ENCODE measurements around the gene MRPL17. TPM values are rescaled to one million over a fixed set of nuclear protein-coding genes. Genes with fewer than 3 reads are reported as not detected.
"Not testable (repeated sequence)": the region's sequence is repeated elsewhere in the genome, so short reads cannot be mapped to it uniquely, and the experiment has no call there.

Gene MRPL17
- polyA plus RNA-seq, 1 donor (not counting 4 experiments of a cell fraction or from before 2014, with no cell fraction given) = 96.3 TPM

GRCh38 chr11:6703247-6704063, 20.3 kb upstream of the MRPL17 start:
- Histone ChIP-seq H3K79me2 (ENCODE audit: control insufficient read depth, insufficient read depth, low read length) (no peaks in the 10 kb centered on the region), H2AFZ (ENCODE audit: control insufficient read depth, low read length) (no peak overlapping the region), H3K4me3 (ENCODE audit: control insufficient read depth in 2 of 3, extremely low read depth in 1 of 3, insufficient read depth in 2 of 3, low read depth in 1 of 3, low read length in 3 of 3) (no peak overlapping the region), H3K9me1 (ENCODE audit: control insufficient read depth, extremely low read depth, insufficient read depth, low read length) (no peaks in the 10 kb centered on the region), H3K9me3 (ENCODE audit: control insufficient read depth, low read depth, low read length) (no peaks in the 10 kb centered on the region), H4K20me1 (ENCODE audit: control insufficient read depth, extremely low read depth, insufficient read depth, low read length) (no peaks in the 10 kb centered on the region), H3K36me3 (ENCODE audit: control insufficient read depth in 2 of 2, extremely low read depth in 1 of 2, insufficient read depth in 2 of 2, low read length in 2 of 2) (no peaks in the 10 kb centered on the region), H3K27ac (ENCODE audit: control insufficient read depth, insufficient read depth, low read length) (no peak overlapping the region), H3K4me1 (ENCODE audit: control insufficient read depth, extremely low read depth, insufficient read depth, low read length) (no peaks in the 10 kb centered on the region), H3K27me3 (ENCODE audit: control insufficient read depth, extremely low read depth, insufficient read depth, low read length) (no peaks in the 10 kb centered on the region), H3K4me2 (ENCODE audit: control insufficient read depth, extremely low read depth, insufficient read depth, low read depth, low read length) (no peak overlapping the region), H3K9ac (ENCODE audit: control insufficient read depth, extremely low read depth, insufficient read depth, low read length) (no peak overlapping the region)
- dilution Hi-C loops (cut with MboI; ENCODE audit: extremely low pct_ligation_motif_present, low sequenced_read_pairs) = no loop called here
- TF ChIP-seq EZH2 (IDR thresholded peaks at IDR 0.05; ENCODE audit: low read length) (no peak), CTCF (optimal IDR thresholded peaks at IDR 0.05 in 1 of 3, IDR thresholded peaks at IDR 0.05 in 1 of 3, conservative IDR thresholded peaks at IDR 0.05 in 1 of 3; ENCODE audit: extremely low read depth in 1 of 3, insufficient read depth in 2 of 3, low read length in 3 of 3) (peak; percentile 67 to 73 (median 70))
- DNase-seq (ENCODE audit: low read depth, low spot score) = no peak
- FAIRE-seq = peak; percentile 81

- dilution Hi-C loops (cut with MboI; ENCODE audit: extremely low pct_ligation_motif_present, low sequenced_read_pairs); H3K9ac ChIP-seq (ENCODE audit: control insufficient read depth, extremely low read depth, insufficient read depth, low read length); H3K4me1 ChIP-seq (ENCODE audit: control insufficient read depth, extremely low read depth, insufficient read depth, low read length); H3K4me3 ChIP-seq (ENCODE audit: control insufficient read depth in 2 of 3, extremely low read depth in 1 of 3, insufficient read depth in 2 of 3, low read depth in 1 of 3, low read length in 3 of 3); H3K79me2 ChIP-seq (ENCODE audit: control insufficient read depth, insufficient read depth, low read length); H3K4me2 ChIP-seq (ENCODE audit: control insufficient read depth, extremely low read depth, insufficient read depth, low read depth, low read length); H3K27ac ChIP-seq (ENCODE audit: control insufficient read depth, insufficient read depth, low read length); DNase-seq (ENCODE audit: low read depth, low spot score); H3K27me3 ChIP-seq (ENCODE audit: control insufficient read depth, extremely low read depth, insufficient read depth, low read length); H3K9me1 ChIP-seq (ENCODE audit: control insufficient read depth, extremely low read depth, insufficient read depth, low read length); H4K20me1 ChIP-seq (ENCODE audit: control insufficient read depth, extremely low read depth, insufficient read depth, low read length); H3K9me3 ChIP-seq (ENCODE audit: control insufficient read depth, low read depth, low read length); H2AFZ ChIP-seq (ENCODE audit: control insufficient read depth, low read length); H3K36me3 ChIP-seq (ENCODE audit: control insufficient read depth in 2 of 2, extremely low read depth in 1 of 2, insufficient read depth in 2 of 2, low read length in 2 of 2): not testable (repeated sequence)
- peak; percentile 46 for FAIRE-seq
Measured at GRCh38 chr11:6701955-6702354, 18.8 kb upstream of the MRPL17 start.

All from keratinocyte (primary cell).